OCI-LY7 (cell line): ENCODE data around the gene INF2. TPM values are rescaled to one million over a fixed set of nuclear protein-coding genes. Genes with fewer than 3 reads are reported as not detected.

ENCODE experiments used
- BruUV-seq: library from RNA; stranded (reverse); fragments of 400-500 nt; replicated peaks from 2 replicates; lab custom pipeline; 2021; lab: Mats Ljungman, UMichigan
- CTCF ChIA-PET: fragments of 300-600 bp; sonication (Branson Sonifier 250); formaldehyde crosslinking; loops from one replicate; lab custom pipeline; 2022; ENCODE audit warnings: antibody characterized with exemption; ENCODE audit not compliant: unreplicated experiment; lab: Charles Lee
- POLR2A ChIA-PET: fragments of 300-600 bp; sonication (Branson Sonifier 250); formaldehyde crosslinking; loops from one replicate; lab custom pipeline; 2022; ENCODE audit warnings: antibody characterized with exemption; lab: Charles Lee
- DNase-seq: peaks from one replicate; pipeline ENCODE4 v3.0.0-alpha.2; 2015; ENCODE audit warnings: low spot score
- H2AFZ ChIP-seq: fragments of 200-600 bp; sonication (generic), shearing (Covaris generic); 2 replicates; pipeline ENCODE4 v1.6.1; 2014; ENCODE audit warnings: mild to moderate bottlenecking, antibody characterized with exemption, low read length, moderate library complexity
- H3K27ac ChIP-seq: fragments of 200-600 bp; sonication (generic); 2 replicates; pipeline ENCODE4 v1.5.1; 2014; ENCODE audit warnings: mixed run types, low read depth, mild to moderate bottlenecking, moderate library complexity, low read length, inconsistent platforms; ENCODE audit not compliant: poor library complexity, severe bottlenecking
- H3K36me3 ChIP-seq: fragments of 200-600 bp; sonication (generic); 2 replicates; pipeline ENCODE4 v1.6.1; 2014; ENCODE audit warnings: mild to moderate bottlenecking, antibody characterized with exemption, low read length, moderate library complexity, mixed read lengths; ENCODE audit not compliant: insufficient read depth
- H3K4me1 ChIP-seq: fragments of 200-600 bp; sonication (generic); 2 replicates; pipeline ENCODE4 v1.5.1; 2014; ENCODE audit warnings: mild to moderate bottlenecking, low read length; ENCODE audit not compliant: insufficient read depth, poor library complexity, severe bottlenecking
- H3K4me2 ChIP-seq: fragments of 200-600 bp; sonication (generic); 2 replicates; pipeline ENCODE4 v1.6.1; 2014; ENCODE audit warnings: mild to moderate bottlenecking, low read length
- H3K4me3 ChIP-seq: fragments of 200-600 bp; sonication (generic); 2 replicates; pipeline ENCODE4 v1.5.1; 2014; ENCODE audit warnings: mild to moderate bottlenecking, low read depth, low read length; ENCODE audit not compliant: poor library complexity, severe bottlenecking
- H3K79me2 ChIP-seq: fragments of 200-600 bp; sonication (generic); 2 replicates; pipeline ENCODE4 v1.6.1; 2016; ENCODE audit warnings: low read depth, mild to moderate bottlenecking, low read length, moderate library complexity, mixed read lengths; ENCODE audit not compliant: insufficient read depth
- H3K9me2 ChIP-seq: fragments of 200-600 bp; sonication (generic); 2 replicates; pipeline ENCODE4 v1.6.1; 2016; ENCODE audit warnings: mild to moderate bottlenecking, low read length, mixed read lengths; ENCODE audit not compliant: insufficient read depth
- H3K9me3 ChIP-seq: fragments of 200-600 bp; sonication (generic); 2 replicates; pipeline ENCODE4 v1.6.1; 2014; ENCODE audit warnings: mild to moderate bottlenecking, mixed run types, low read length, mixed read lengths
- H4K20me1 ChIP-seq: fragments of 200-600 bp; sonication (generic); 2 replicates; pipeline ENCODE4 v1.6.1; 2014; ENCODE audit warnings: mild to moderate bottlenecking, antibody characterized with exemption, low read length, moderate library complexity, mixed read lengths; ENCODE audit not compliant: insufficient read depth
- CTCF ChIP-seq: fragments of 200-600 bp; sonication (generic); conservative IDR thresholded peaks from 2 replicates; pipeline ENCODE4 v1.5.1; 2014; ENCODE audit warnings: mild to moderate bottlenecking, antibody characterized with exemption, low read length, moderate library complexity, mixed read lengths
- EZH2phosphoT487 ChIP-seq: fragments of 200-600 bp; sonication (generic); IDR thresholded peaks from 2 replicates; pipeline ENCODE4 v1.6.1; 2018; ENCODE audit warnings: low read depth, borderline replicate concordance, mild to moderate bottlenecking, mixed run types, antibody characterized with exemption, low read length, moderate library complexity, mixed read lengths
- intact Hi-C: fragments of 100-400 bp; cut with micrococcal nuclease; formaldehyde crosslinking; loops from one replicate; pipeline ENCODE4 v1.10.0; 2022; ENCODE audit not compliant: unreplicated experiment
- total RNA-seq, 2 experiments: library from RNA; depleted of rRNA in 1 of 2; stranded (reverse); fragments of >200 nt in 1 of 2; shearing (Covaris generic) in 1 of 2; gene quantifications; 2 replicates each; pipeline ENCODE4 v1.2.3, GENCODE V29; 2014 to 2022

The INF2 gene
- total RNA-seq, 2 experiments from 2014 or later: 39.4 to 51.6 TPM

GRCh38 chr14:104643306-104643705 lies 46.1 kb upstream of the INF2 start:
- Histone ChIP-seq H3K4me2 (no peak overlapping the region), H3K4me1 (no peaks in the 10 kb centered on the region), H3K9me3 (no peaks in the 10 kb centered on the region), H4K20me1 (no peaks in the 10 kb centered on the region), H2AFZ (no peak overlapping the region), H3K9me2 (no peaks in the 10 kb centered on the region), H3K79me2 (no peaks in the 10 kb centered on the region), H3K27ac (no peak overlapping the region), H3K4me3 (no peak overlapping the region), H3K36me3 (no peaks in the 10 kb centered on the region)
- no peak for TF ChIP-seq EZH2phosphoT487
- TF ChIP-seq CTCF: no peak
- BruUV-seq: no TSS peak
- no peak for DNase-seq
- intact Hi-C loops: loop anchor here (10.0 kb wide), 1 partner anchor 569 kb away; no protein-coding TSS in a partner anchor
- POLR2A ChIA-PET: no interaction called here
- CTCF ChIA-PET: no interaction called here

- Histone ChIP-seq H3K36me3 (no peaks in the 10 kb centered on the region), H3K79me2 (no peaks in the 10 kb centered on the region), H3K27ac (no peak overlapping the region), H3K4me3 (no peak overlapping the region), H4K20me1 (no peaks in the 10 kb centered on the region), H3K9me2 (no peaks in the 10 kb centered on the region), H3K4me2 (no peak overlapping the region), H3K4me1 (no peaks in the 10 kb centered on the region), H3K9me3 (no peaks in the 10 kb centered on the region), H2AFZ (no peak overlapping the region)
- CTCF ChIA-PET: no interaction called here
- no peak for DNase-seq
- no peak for TF ChIP-seq EZH2phosphoT487
- POLR2A ChIA-PET: no interaction called here
- no TSS peak for BruUV-seq
- intact Hi-C loops: loop anchor here (10.0 kb wide), 1 partner anchor 569 kb away; no protein-coding TSS in a partner anchor
Measured at GRCh38 chr14:104644091-104644635, 45.3 kb upstream of the INF2 start.

GRCh38 chr14:104644656-104645378 lies 44.6 kb upstream of the INF2 start:
- ChIA-PET POLR2A (no interaction called here), CTCF (no interaction called here)
- H3K4me2 ChIP-seq: no peak overlapping the region
- DNase-seq: no peak
- H3K4me3 ChIP-seq: no peak overlapping the region
- H3K9me2 ChIP-seq: no peaks in the 10 kb centered on the region
- H2AFZ ChIP-seq: no peak overlapping the region
- BruUV-seq: no TSS peak
- no peak for TF ChIP-seq CTCF
- TF ChIP-seq EZH2phosphoT487: no peak
- no peaks in the 10 kb centered on the region for H3K79me2 ChIP-seq
- H3K9me3 ChIP-seq: no peaks in the 10 kb centered on the region
- intact Hi-C loops: loop anchor here (10.0 kb wide), 1 partner anchor 570 kb away; no protein-coding TSS in a partner anchor
- H3K27ac ChIP-seq: no peak overlapping the region
- no peaks in the 10 kb centered on the region for H4K20me1 ChIP-seq
- no peaks in the 10 kb centered on the region for H3K36me3 ChIP-seq
- H3K4me1 ChIP-seq: peaks cover under 1% of the 10 kb centered on the region
